GM21515 (cell line): Measurements from ENCODE around the gene EIPR1.

ENCODE experiments used
- ATAC-seq: cut with Tn5 transposase; IDR thresholded peaks from one replicate; pipeline ENCODE4 v1.9.1; 2021; ENCODE audit not compliant: unreplicated experiment

The EIPR1 gene

GRCh38 chr2:3163401-3163800 is 214.2 kb downstream of the EIPR1 start:
- no peak for ATAC-seq

DNA sequence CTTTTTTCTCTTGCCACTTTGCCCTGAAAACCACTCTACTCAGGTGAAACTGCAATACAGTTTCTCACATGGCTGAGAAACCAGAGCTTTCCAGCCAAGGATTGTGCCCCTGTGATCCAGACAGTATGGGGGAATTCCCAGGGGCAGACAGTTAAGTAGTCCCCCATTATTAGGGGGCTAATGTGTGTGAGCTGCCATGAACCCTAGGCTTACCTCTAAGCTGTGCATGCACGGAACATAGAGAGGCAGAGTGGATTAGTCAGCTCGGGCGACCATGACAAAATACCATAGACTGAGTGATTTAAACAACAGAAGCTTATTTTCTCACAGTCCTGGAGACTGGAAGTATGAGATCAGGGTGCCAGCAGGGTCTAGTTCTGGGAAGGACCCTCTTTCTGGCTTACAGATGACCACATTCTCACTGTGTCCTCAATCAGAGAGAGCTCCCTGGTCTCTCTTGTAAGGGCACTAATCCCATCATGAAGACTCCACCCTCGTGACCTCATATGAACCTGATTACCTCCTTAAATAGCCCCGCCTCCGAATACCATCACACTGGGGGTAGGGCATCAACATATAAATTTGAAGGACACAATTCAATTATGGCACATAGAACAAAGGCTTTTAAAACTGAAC is 215.1 kb downstream of the EIPR1 start:
- ATAC-seq: no peak

DNA sequence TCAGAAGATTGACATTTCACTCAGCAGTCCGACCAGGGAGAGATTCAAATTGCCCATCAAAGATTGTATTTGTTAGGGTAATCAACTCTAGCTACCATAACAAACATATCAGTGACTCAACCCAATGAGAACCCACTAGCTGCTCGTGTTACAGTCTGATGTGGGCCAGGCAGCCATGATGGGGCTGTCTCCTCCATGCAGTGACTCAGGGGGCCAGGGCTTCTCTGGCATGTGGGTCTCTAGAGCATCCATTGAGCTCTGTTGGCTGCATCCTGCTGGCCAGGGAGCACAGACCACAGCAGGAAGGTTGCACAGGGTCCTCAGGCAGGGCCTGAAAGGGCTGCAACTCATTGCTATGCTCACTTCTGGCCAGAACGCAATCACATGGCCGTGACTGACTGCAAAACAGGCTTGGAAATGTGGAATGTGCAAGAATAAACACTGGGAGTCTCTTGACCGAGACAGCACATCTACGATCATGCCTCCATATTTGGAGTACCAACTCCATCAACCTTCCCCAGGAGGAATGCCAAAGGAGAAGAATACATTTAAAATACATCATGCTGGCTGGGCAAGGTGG is 216.8 kb downstream of the EIPR1 start:
- no peak for ATAC-seq

DNA sequence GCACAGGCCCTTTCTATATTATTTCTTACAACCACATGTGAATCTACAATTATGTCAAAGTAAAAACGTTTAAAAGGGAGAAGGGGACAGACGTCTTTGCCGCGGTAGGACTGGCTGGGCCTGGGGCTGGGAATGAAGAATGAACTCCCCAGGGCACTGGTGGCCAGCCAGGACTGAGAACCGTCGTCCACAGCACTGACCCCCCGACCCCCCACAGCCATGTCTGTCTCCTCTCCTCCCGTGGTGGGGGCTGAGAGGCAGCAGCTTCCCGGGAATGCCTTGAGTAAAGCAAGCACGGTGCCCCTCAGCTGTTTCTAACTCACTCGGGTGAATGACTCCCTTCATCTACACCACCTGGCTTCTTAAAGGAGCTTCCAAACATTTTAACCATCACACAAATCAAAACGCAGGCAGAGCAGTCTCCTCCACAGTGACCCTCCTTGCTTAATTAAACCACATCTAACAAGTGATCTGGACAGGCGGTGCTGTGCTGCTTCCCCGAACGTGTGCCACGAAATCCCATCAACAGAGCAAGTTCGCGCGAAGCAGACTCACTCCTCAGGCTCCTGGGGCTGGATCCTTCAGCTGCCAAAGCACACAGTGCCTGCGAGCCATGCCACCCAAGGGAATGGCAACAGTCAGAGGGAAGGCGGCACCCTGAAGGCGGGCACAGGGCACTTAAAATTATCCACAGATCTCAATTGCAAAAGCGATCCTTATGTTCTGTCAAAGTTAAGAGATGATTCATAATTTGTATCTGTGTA is 217.7 kb downstream of the EIPR1 start:
- no peak for ATAC-seq

DNA sequence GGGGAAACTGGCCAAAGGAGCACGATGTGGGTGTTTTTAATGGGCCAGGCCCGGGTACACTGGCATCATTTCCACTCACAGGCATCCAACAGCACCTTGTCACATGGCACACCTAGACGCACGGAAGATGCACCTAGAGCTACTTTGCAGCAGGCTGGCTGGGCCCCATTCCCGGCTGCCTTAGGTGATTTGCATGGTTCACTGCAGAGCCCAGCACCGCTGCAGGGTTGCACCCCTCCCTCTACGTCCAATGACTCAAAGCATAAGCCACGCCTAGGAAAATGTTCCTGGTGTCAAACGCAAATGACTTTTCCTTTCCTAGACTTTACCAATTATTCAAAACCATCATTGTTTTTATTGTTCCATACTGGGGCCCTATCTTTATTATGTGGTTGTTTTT is 222.9 kb downstream of the EIPR1 start:
- no peak for ATAC-seq

DNA sequence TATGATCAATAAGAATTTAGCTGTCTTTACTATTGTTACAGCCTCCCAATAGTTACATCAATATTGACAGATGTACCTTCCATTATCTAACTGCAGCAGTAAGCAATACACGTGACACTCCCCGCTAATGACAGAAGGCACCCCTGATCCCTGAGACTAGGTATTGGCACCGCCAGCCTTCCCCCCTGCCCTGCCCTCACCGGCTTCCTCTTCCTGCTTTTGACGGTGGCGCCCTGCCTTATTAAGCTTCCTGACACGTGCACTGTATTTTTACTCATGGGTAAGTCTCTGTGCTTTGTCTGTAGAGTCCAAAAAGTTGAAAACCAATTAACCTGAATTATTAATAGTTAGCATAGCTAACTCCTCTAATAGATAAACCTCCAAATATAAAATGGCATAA is 223.5 kb downstream of the EIPR1 start:
- no peak for ATAC-seq

DNA sequence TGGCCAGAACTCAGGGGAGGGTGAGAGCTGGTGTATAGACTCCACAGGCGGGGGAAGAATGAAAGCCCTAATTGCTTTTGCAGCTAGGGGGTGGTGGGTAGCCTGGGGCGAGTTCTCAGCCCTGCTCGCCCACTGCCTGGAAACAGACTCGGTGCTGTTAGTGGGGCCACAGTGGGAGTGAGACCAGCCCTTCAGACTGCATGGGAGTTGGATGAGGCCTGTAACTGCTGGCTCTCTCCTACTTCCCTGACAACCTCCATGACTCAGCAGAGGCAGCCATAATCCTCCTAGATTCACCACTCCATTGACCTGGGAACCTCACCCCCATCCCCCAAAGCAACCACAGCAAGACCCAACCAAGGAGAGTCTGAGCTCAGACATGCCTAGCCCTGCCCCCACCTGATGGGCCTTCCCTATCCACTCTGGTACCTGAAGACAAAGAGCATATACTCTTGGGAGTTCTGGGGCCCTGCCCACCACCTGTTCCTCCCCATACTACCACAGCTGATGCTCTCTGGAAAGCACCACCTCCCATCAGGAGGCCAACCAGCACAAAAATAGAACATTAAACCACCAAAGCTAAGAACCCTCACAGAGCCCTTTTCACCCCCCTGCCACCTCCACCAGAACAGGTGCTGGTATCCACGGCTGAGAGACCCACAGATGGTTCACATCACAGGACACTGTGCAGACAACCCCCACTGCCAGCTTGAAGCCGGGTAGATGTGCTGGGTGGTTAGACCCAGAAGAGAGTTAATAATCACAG is 226.3 kb downstream of the EIPR1 start:
- no peak for ATAC-seq

- ATAC-seq: no peak
Measured at GRCh38 chr2:3149441-3150217, 228.0 kb downstream of the EIPR1 start.

DNA sequence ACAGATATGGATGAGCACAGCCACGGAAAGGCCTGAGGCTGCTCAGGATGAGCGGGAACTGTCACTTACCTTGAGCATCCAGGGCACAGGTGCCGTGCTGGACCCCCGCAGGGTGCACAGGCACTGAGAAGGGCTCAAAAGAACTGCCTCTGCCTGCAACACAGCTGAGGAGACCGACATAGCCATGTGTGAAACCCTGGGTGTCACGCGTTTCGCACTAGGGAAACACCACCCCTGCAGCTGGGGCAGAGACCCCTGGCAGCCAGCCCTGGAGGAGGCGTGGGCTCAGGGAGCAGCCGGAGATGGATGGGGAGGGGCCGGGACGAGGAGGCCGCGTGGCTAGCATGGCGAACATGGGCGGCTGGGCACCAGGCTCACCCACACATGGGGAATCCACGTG is 228.9 kb downstream of the EIPR1 start:
- ATAC-seq: no peak

- ATAC-seq: no peak
Measured at GRCh38 chr2:3147651-3148530, 229.7 kb downstream of the EIPR1 start.

- no peak for ATAC-seq
Measured at GRCh38 chr2:3146772-3147650, 230.6 kb downstream of the EIPR1 start.

DNA sequence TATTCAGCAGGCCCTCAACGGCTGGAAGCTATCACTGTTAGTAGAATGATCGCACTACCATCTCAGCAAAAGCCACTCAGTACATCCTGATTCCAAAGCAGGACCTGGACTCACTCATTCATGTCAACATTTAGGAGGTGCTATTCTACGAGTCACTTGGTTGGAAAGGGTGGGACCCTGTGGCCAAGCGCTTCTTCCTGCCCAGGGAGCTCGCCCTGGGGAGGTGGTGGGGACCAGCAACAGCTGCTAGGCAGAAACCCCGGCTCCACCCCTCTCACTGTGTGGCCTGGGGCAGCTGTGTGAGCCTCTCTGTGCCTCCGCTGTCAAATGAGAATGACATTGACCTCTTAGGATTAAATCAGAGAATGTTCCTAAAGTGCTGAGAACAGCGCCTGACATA is 231.4 kb downstream of the EIPR1 start:
- no peak for ATAC-seq

DNA sequence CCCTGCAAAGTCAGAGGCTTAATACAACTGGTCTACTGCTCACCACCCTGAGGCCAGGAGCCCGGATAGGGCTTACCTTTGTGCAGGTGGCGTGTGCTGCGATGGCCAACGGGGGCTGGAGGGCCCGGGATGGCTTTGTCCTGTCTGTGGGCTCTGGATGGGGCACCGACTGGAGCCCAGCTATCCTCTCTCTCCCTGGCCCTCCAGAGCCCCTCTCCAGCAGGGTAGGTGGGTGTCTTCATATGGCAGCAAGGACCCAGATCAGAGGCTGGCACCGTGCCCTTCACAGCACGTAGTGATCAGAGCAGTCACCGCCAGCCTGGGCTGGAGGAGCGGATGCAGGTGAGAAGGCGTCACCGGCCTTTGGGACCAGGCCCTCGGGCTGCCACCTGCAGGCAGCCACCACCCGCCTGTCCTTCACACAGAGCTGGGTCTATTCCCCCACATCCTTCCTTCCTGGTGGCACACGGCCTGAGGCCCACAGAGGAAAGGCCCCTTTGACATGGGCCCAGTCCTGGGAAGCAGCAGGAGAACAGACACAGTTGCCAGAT is 232.1 kb downstream of the EIPR1 start:
- no peak for ATAC-seq

DNA sequence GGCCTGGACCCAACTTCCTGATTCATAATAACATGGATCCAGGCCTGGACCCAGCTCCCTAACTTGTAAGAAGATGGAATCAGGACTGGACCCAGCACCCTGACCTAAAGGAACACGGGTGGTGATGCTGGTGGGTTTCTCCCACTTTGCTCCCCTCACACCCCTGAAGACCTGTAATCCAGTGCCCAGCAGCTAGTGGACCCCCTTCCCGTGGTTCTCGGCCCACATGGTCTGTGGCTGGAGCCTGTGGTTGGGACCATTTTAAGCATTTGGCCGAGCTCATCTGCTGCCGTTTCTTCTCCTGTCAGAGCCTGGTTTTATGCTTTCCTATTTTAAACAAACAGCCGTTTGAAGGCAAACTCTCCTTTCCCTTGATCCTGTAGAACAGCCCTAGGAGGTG is 232.8 kb downstream of the EIPR1 start:
- ATAC-seq: no peak

DNA sequence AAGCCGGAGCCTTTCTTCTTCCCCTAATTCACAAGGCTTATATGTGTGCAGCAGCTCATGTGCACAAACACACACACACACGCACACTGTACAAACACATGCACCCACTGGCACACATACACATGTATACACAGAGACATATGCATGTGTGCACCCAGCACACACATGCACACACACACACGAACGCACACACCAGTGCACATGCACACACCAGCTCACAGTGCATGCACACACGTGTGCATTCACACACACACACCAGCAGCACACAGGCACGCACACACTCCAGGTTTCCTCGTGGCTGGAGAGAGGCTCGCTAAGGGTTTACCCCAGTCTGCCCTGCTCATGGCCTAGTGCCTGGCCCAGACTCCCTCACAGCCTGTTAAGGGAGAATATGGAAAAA is 234.0 kb downstream of the EIPR1 start:
- ATAC-seq: no peak

DNA sequence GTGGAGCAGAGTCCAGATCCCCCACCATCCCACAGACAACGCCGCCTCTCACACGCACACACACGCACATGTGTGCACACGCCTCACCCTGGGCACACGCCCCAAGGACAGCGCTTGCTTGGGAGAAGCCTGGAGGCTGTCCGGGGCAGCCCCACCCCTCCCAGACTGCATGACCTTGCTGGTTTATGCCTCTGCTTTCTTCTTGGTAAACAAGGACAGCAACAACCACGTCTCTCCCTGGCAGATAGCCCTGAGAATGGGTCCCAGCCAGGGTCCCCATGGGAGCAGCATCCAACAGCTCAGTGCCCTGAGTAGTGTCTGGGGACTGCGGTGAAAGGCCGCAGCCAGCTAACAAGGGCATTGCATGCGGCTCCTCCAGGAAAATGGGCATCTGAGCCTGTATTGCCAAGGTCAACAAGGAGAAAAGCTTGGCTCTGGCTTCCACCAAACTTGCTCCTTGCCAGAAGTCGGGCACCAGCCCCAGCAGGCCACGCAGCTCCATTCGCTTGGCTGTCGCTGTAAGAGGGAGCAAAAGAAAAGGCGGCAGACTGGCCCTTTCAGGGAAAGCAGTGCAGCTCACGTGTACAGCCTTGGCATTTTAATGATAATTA is 234.6 kb downstream of the EIPR1 start:
- ATAC-seq: no peak

GRCh38 chr2:3142210-3142609 is 235.4 kb downstream of the EIPR1 start:
- no peak for ATAC-seq

GRCh38 chr2:3141696-3142095 is 235.9 kb downstream of the EIPR1 start:
- ATAC-seq: no peak
